OCI-LY7 (cell line): Measurements from ENCODE around the gene APBB2.

Experiments used
- CTCF ChIP-seq: fragments of 200-600 bp; sonication (generic); conservative IDR thresholded peaks from 2 replicates; pipeline ENCODE4 v1.5.1; 2014; ENCODE audit warnings: mild to moderate bottlenecking, antibody characterized with exemption, low read length, moderate library complexity, mixed read lengths
- EZH2phosphoT487 ChIP-seq: fragments of 200-600 bp; sonication (generic); IDR thresholded peaks from 2 replicates; pipeline ENCODE4 v1.6.1; 2018; ENCODE audit warnings: low read depth, borderline replicate concordance, mild to moderate bottlenecking, mixed run types, antibody characterized with exemption, low read length, moderate library complexity, mixed read lengths

- no peak for TF ChIP-seq CTCF
- no peak for TF ChIP-seq EZH2phosphoT487
Measured at GRCh38 chr4:40837094-40837870, 377.1 kb downstream of the APBB2 start.
